ENCODE results near the gene TPCN1. TPM values are rescaled to one million over a fixed set of nuclear protein-coding genes. Genes with fewer than 3 reads are reported as not detected.
"Not testable (repeated sequence)": the region's sequence is repeated elsewhere in the genome, so short reads cannot be mapped to it uniquely, and the experiment has no call there.

The TPCN1 gene
- total RNA-seq, 1 donor from 2014 or later, result 2.4 TPM

DNA sequence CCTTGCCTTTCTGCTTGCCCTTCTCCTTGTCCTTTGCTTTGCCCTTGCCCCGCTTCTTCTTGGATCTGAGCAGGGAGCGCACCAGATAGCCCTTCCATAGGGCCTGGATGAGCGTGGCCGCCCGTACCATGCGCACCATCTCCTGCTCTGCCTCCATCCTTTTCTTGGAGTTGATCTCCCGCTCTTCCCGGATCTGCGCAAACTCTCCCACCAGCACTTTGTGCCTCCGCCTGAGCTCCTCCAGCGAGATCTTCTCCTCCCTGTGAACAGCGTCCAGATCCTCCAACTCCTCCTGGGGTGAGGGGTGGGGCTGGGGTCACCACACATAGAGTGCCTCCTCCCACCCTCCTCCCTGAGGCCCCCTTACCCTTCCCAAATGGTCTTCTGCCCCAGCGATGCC lies 25.7 kb upstream of the TPCN1 start:
- no peak for DNase-seq (ENCODE audit: low spot score in 2 of 2)
- FAIRE-seq, result no peak

DNA sequence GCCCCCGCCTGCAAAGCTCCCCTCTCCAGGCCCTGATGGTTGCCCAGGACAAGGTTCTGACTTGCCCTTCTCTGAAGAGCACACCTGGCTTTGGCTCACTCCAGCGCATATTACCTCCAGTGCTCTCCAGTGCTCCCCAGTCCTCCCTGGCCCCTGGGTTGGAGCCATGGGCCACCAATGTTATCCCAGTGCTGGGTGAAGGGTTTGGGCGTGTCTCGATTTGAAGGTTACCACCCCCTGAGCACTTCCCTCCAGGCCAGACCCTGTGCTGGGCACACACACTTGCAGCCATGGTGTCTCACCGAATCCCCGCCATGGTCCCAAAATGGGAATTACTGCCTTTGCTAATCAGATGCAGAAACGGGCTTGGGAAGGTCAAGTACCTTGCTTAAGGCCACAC lies 24.7 kb upstream of the TPCN1 start:
- DNase-seq (ENCODE audit: low spot score in 2 of 2) (no peak), FAIRE-seq (no peak)

DNA sequence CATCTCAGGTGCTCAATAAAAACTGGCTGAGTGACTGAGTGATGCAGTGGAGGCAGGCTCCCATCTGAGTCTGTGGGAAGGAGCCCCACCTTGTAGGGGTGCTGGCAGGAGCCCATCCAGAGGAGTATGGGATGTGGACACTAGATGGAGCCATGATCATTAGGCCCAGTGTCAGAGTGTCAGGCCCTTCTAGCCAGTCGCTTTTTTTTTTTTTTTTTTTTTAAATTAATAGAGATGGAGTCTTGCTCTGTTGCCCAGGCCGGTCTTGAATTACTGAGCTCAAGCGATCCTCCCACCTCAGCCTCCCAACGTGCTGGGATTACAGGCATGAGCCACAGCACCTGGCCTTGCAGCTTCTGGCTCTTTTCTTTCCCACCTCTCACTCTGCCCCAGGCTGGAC lies 24.3 kb upstream of the TPCN1 start:
- FAIRE-seq (no peak), DNase-seq (ENCODE audit: low spot score in 2 of 2) (peak; percentile 79 to 86)

DNA sequence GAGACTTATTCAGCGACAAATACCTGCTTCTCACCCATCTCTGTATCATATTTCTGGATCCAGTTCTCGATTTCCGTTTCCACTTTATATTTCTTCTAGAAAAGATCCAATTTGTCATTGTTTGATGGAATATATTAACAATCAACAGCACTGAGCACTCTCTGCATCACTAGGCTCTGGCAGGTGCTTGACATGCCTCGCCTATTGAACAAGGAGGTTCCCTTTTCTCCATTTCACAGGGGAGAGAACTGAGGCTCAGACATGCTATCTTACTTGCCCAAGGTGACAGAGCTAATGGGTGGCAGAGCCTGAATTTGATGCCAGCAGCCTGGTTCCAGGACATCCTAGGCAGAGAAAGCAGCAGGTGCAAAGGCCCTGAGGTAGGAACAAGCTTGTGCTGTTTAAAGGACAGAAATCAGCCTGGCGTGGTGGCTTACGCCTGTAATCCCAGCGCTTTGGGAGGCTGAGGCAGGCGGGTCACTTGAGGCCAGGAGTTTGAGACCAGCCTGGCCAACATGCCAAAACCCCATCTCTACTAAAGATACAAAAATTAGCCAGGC lies 23.7 kb upstream of the TPCN1 start:
- FAIRE-seq, result no peak

DNA sequence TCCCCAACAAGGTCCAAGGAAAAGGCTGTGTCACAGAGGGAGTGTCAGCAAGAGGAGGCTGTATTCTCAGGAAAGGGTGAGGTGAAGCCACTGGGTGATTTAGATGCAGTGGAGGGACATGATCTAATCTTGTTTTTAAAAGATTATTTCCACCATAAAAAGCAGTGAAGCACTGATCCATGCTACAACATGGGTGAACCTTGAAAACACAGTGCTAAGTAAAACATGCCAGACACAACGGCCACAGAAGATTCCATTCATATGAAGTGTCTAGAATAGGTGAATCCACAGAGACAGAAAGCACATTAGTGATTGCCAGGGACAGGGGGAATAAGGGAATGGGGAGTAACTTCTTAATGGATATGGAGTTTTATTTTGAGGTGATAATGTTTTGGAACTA lies 23.0 kb upstream of the TPCN1 start:
- FAIRE-seq (no peak), DNase-seq (ENCODE audit: low spot score in 2 of 2) (no peak)

More for the DNA sequence above, 23.7 kb upstream of the TPCN1 start:
- DNase-seq (ENCODE audit: low spot score in 2 of 2), result no peak

DNA sequence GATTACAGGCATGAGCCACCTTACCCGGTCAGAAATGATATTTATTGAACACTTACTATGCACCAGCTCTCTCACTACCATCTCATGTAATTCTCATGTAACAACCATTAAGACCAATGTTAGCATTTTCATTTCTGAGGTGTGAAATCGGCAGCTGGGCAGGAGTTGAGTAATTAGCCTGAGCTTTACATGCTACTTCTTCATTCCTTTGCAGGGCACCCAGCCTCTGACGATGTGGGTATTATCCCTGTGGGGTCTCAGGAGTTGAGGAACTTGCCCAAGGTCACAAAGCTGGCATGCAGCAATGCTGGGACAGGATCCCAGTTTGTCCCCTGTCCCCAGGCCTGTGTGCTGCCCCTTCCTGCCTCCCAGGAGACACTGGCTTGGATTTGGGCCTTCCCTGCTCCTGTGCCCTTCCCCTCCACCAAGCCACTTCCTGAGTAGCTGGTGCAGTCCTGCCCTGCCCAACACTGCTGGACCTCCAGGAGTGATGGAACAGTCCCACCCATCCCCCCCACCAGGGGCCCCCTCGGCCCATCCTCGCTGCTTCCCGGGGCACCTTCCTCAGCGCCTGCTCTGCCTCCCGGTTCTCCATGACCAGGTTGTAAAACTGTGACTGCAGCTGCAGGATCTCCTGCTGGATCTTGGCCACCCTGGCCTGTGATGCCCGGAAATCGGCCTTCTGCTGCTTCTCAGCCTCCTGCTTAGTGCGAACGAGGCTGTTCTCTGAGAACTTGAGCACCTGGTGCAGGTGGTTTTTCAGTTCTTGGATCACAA lies 21.1 kb upstream of the TPCN1 start:
- FAIRE-seq, result no peak
- DNase-seq (ENCODE audit: low spot score in 2 of 2), result no peak

DNA sequence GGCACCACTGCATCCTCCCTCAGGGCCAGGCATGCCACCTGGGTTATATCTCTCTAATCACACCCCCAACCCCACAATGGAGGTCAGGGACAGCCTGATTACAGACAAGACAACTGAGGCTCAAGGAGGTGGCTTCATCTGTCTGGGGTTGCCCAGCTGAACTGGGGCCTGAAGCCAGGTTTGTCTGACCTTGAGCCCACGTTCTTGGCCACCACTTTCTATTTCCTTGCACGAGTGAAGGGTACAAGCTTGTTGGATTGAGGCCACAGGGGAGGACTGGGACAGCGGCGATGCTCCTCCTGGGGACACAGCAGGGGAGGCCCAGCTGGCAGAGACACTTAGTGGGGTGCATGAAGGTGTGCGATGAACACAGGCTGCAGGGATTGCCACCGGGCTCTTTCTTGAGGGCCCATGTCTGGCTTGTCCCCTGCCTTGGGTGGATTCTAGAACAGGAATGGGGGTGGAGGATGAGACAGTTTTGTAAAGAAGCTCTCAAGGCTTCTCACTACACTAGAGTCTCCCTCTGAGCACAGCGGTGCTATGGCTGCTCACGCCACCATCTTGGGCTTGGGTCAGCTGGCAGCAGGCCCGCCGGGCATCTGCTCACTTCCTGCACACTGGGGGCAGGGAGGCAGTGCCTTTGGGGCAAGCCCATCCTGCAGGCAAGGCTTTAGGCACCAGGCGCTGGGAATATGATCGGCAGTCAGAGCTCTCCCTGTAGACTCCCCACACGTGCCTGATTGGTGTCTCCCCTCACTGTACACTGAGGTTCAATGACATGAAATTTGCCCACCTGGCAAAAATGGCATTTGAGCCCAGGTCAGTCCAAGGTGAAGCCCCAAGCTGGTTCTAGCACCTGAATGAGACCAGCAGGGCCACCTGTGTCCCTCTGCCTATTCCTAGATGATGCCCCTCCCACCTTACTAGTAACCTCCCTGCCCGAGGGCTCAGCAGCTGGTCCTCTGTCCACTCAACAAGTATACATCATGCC lies 19.8 kb upstream of the TPCN1 start:
- DNase-seq (ENCODE audit: low spot score in 2 of 2), result no peak
- no peak for FAIRE-seq

DNA sequence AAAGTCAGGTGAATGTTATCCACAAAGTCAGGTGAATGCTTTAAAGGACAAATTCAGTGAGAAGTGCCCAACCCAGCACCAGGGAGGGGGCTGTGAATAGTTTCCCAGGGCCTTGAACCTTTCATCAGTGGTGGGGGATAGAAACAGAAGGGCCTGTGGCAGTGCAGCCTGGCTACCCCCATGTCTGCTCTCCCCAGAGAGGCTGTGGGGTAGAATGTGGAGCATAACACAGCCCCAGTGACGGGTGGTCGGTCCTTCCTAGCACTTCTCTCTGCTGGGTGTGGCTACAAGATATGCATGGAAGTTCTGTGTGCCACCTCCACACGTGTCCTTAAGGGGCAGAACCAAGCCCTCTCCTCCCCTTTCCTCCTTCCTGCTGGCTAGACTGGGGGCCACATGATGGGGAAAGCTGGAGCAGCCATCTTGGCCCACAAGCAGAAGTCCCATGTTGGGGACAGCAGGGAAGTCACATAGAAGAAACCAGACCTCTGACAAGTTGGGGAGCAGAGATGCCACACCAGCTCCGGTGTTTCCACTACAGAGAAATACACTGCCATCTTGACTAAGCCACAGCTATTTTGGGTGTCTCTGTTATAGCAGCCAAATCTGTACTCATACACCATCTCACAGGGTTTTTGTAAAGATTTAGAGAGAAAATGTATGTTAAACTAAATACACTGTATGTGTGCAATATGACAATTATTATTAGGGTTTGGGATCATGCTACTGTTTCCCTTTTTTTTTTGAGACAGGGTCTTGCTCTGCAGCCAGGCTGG lies 18.8 kb upstream of the TPCN1 start:
- FAIRE-seq (no peak), DNase-seq (ENCODE audit: low spot score in 2 of 2) (no peak)

DNA sequence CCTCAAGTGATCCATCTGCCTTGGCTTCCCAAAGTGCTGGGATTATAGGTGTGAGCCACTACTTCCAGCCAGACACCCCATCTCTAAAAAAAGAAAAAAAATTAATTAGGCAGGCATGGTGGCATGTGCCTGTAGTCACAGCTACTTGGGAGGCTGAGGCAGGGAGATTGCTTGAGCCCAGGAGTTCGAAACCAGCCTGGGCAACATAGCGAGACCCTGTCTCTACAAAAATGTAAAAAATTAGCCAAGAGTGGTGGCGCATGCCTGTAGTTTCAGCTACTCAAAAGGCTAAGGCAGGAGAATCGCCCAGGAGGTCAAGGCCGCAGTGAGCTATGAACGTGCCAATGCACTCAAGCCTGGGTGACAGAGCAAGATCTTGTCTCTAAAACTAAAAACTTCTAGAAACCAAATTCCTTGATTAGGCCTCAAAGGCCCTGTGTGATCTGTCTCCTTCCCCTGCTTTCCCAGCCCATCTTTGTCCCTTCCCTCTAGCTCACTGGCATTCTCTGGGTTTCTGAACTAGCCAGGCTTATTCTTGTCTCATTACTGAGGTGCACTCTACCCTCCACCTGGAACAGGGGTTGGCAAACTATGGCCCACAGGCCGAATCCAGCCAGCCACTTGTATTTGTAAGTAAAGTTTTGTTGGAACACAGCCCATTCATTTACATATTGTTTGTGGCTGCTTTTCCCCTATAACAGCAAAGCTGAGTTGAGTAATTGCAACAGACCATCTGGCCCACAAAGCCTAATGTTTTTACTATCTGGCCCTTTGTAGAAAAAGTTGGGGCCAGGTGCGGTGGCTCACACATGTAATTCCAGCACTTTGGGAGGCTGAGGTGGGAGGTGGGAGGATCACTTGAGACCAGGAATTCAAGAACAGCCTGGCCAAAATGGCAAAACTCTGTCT lies 17.2 kb upstream of the TPCN1 start:
- no peak for FAIRE-seq
- DNase-seq (ENCODE audit: low spot score in 2 of 2), result no peak

DNA sequence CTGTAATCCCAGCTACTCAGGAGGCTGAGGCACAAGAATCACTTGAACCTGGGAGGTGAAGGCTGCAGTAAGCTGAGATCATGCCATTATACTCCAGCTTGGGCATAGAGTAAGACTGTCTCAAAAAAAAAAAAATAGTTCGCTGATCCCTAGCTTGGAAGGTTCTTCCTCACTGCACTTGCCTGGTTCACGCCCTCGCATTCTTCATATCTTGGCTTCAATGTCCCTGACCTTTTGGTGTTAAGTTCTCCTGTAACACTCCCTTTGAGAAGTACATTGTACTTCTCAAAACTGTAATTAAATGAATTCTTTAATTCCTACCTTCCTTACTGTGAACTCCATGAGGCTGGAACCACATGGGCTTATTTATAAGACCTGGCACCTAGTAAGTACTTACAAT lies 16.5 kb upstream of the TPCN1 start:
- DNase-seq (ENCODE audit: low spot score in 2 of 2), result no peak
- FAIRE-seq, result no peak

DNA sequence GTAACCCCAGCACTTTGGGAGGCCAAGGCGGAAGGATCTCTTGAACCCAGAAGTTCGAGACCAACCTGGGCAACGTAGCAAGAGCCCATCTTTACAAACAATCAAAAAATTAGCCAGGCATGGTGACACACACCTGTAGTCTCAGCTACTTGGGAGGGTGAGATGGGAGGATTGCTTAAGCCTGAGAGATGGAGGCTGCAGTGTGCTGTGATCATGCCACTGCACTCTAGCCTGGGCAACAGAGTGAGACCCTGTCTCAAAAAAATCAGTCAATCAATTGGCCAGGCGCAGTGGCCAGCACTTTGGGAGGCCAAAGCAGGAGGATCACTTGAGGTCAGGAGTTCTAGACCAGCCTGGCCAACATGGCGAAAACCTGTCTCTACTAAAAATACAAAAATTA lies 14.5 kb upstream of the TPCN1 start:
- not testable (repeated sequence) for DNase-seq (ENCODE audit: low spot score in 2 of 2); FAIRE-seq

DNA sequence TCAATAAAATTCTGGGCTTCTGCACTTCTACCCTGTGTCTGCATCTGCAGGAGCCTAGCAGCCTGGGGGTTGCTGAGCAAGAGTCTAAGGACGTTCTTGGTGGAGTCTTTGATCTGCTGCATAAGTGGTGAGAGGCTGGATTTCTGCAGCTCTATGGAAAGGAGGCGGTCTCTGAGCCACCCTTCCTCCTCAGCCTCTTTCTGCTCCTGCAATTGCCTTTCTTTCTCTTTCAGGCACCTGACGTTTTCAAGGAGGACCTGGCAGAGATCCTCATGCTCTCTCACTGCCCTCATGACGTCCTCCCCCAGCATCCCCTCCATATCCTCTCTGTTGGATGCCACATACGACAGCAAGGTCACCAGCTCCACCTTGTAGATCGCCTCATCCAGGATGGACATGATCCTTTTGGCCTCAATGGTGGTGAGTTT lies 13.6 kb upstream of the TPCN1 start:
- no peak for FAIRE-seq
- DNase-seq (ENCODE audit: low spot score in 2 of 2), result no peak

DNA sequence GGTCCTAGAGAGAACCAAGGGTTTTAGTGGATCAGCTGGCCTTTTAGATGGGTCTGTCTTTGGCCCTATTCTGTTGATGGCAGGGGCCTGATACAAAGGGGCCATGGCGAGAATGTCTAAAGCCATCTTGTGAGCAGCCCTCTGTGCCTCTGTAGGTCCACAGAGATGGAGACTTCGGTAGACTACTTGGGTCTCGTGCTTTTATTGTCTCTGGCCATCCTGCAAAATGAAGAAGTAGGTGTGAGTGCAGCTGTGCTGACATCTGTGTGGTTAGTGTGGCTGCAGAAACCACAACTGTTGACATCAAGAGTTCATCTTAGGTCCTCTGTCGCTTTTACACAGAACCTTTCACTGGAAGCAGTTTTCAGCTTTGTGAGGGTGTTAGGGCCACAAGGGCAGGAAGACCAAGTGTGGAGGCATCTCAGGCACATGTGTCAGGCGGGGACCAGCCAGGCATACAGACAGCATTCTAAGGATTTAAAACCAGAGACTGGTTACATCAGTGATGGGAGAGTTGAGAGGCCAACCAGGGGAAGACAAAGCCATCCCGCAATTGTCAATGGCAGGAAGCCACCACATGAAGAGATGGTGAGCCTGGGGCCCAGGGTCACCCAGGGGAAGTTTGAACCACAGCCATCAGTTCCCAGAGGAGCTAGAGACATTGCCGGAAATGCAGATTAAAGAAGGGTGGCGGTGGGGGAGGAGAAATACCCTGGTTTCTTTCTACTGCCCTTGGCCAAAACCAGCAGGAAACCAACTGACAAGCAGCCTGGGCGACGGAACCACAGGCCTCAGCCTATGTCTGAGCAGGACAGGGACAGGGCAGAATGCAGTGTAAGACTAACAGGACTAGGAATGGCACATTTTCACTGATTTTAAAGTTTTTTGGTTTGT lies 13.0 kb upstream of the TPCN1 start:
- FAIRE-seq, result no peak
- DNase-seq (ENCODE audit: low spot score in 2 of 2), result no peak

DNA sequence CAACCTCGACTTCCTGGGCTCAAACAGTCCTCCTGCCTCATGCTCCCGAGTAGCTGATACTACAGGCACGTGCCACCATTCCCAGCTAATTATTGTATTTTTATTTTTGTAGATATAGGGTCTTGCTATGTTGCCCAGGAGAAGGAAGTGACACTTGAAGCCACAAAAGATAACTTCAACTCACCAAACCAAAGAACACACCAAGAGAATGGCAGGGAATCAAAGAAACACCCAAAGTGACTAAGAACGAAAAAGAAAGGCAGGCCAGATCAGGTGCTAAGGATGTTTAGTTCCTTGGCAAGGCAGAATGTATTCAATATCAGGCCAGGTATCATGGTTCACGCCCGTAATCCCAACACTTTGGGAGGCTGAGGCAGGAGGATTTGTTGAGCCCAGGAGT lies 10.1 kb upstream of the TPCN1 start:
- FAIRE-seq, result no peak

DNA sequence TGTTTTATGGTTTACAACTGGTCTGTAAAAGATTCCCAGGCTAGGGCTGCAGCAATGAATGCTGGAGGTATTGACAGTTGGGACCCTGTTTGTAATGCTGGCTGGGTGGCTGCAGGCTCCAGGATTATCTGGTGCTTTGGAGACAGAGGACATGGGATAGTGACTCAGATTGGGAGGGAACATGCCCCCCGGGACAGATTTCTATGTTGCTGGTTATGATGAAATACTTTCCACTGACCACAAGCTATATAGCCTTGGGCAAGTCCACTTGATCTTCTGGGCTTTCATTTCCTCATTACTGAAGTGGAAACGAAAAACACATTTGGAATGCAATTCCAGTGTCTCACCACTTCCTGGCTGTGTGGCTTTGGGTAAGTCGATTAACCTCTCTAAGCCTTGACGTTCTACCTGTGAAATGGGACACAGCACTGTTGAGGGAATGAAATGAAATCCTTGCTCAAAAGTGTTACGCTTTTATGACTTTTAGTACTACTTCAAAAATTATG lies 6.3 kb upstream of the TPCN1 start:
- FAIRE-seq (no peak), DNase-seq (ENCODE audit: low spot score in 2 of 2) (no peak)

More for the DNA sequence above, 10.1 kb upstream of the TPCN1 start:
- no peak for DNase-seq (ENCODE audit: low spot score in 2 of 2)

DNA sequence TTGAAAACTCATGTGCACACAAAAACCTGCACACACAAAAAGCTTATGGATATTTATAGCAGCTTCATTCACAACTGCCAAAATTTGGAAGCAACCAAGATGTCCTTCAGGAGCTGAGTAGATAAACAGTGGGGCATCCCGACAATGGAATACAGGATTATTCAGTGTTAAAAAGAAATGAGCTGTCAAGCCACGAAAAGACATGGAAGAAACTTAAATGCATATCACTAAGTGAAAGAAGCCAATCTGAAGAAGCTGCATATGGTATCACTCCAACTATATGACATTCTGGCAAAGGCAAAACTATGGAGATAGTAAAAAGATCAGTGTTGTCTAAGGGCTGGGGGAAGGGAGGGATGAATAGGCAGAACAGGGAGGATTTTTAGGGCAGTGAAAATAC lies 5.2 kb upstream of the TPCN1 start:
- FAIRE-seq, result no peak
- no peak for DNase-seq (ENCODE audit: low spot score in 2 of 2)

DNA sequence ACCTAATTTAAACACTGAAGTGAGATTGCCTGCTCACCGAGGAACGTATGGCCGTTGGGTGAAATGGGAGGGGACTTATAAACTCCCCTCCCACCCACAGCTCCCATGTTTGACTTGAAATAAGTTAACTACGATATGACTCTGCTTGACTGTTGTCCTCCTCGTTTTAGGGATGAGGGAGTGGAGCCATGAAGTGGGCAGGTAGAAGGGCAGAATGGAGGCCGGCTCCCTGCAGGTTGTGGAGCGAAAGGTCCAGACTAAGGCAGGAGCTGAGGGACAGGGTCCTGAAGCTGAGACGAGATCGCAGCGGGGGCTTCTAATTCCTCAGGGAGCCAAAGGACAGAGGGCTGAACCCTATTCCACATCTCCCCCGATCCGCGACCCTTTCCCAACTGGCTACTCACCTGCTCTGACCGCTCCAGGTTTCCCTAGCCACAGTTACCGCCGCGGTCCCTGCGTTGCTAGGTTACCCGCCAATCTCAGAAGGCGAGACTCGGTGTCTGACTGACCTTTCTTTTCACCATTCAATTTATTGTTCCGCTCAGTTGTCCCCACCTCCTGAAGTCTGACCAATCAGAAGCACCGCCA lies 577 bp upstream of the TPCN1 start:
- DNase-seq (ENCODE audit: low spot score in 2 of 2), result no peak

More for the DNA sequence above, 577 bp upstream of the TPCN1 start:
- FAIRE-seq, result no peak
